Upper lobe of right lung (tissue), 1 donor: Measurements from ENCODE around the gene PLEKHH2. TPM values are rescaled to one million over a fixed set of nuclear protein-coding genes. Genes with fewer than 3 reads are reported as not detected.

ENCODE experiments used
- ATAC-seq: fragments of 200-7000 bp; cut with Tn5 transposase; one replicate; pipeline ENCODE4 v1.9.1; 2020; ENCODE audit warnings: mild to moderate bottlenecking, moderate library complexity
- DNase-seq: peaks from one replicate; pipeline ENCODE4 v3.0.0-alpha.2; 2020
- H3K27ac ChIP-seq: fragments of 200-600 bp; one replicate; pipeline ENCODE4 v1.8.0; 2022
- H3K27me3 ChIP-seq: fragments of 200-600 bp; one replicate; pipeline ENCODE4 v1.8.0; 2022; ENCODE audit warnings: mild to moderate bottlenecking
- H3K36me3 ChIP-seq: fragments of 200-600 bp; one replicate; pipeline ENCODE4 v1.8.0; 2022
- H3K4me1 ChIP-seq: fragments of 200-600 bp; one replicate; pipeline ENCODE4 v1.8.0; 2022
- H3K4me3 ChIP-seq: fragments of 200-600 bp; one replicate; pipeline ENCODE4 v1.8.0; 2022; ENCODE audit warnings: mild to moderate bottlenecking
- H3K9me3 ChIP-seq: fragments of 200-600 bp; one replicate; pipeline ENCODE4 v1.8.0; 2022
- intact Hi-C: fragments of 100-400 bp; cut with DNase I; formaldehyde crosslinking; loops from one replicate; pipeline ENCODE4 v1.11.0; 2022
- total RNA-seq: library from RNA; stranded (reverse); fragmentation: NEBNext Ultra II Directional; extraction: Animal tissue kit (Norgen Biotek cat#: 25700); gene quantifications from one replicate; pipeline ENCODE4 v1.2.1, GENCODE V29; 2021
- TF ChIP-seq, protein P1 (sequence below): fragments of 200-600 bp; IDR thresholded peaks from one replicate; pipeline ENCODE4 v1.8.0; 2022; ENCODE audit warnings: antibody characterized with exemption
- donor health status: DM: no; HTN: yes; CAD: no; lungs with severe emphysema.

PLEKHH2 gene
- total RNA-seq, 1 donor from 2014 or later: 53.8 TPM

- Histone ChIP-seq H3K27me3 (no peaks in the 10 kb centered on the region), H3K4me1 (no peaks in the 10 kb centered on the region), H3K4me3 (no peak overlapping the region), H3K27ac (no peak overlapping the region), H3K36me3 (peaks cover 6% of the 10 kb centered on the region), H3K9me3 (no peaks in the 10 kb centered on the region)
- ATAC-seq (no peak), DNase-seq (no peak)
- intact Hi-C loops: no loop called here
- TF ChIP-seq, protein P1, sequence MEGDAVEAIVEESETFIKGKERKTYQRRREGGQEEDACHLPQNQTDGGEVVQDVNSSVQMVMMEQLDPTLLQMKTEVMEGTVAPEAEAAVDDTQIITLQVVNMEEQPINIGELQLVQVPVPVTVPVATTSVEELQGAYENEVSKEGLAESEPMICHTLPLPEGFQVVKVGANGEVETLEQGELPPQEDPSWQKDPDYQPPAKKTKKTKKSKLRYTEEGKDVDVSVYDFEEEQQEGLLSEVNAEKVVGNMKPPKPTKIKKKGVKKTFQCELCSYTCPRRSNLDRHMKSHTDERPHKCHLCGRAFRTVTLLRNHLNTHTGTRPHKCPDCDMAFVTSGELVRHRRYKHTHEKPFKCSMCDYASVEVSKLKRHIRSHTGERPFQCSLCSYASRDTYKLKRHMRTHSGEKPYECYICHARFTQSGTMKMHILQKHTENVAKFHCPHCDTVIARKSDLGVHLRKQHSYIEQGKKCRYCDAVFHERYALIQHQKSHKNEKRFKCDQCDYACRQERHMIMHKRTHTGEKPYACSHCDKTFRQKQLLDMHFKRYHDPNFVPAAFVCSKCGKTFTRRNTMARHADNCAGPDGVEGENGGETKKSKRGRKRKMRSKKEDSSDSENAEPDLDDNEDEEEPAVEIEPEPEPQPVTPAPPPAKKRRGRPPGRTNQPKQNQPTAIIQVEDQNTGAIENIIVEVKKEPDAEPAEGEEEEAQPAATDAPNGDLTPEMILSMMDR: no peak
Measured at GRCh38 chr2:43737855-43738254, 100.8 kb downstream of the PLEKHH2 start.

- intact Hi-C loops: no loop called here
- ATAC-seq (no peak), DNase-seq (no peak)
- Histone ChIP-seq H3K4me3 (no peak overlapping the region), H3K36me3 (peaks cover 6% of the 10 kb centered on the region), H3K9me3 (no peaks in the 10 kb centered on the region), H3K4me1 (no peaks in the 10 kb centered on the region), H3K27me3 (no peaks in the 10 kb centered on the region), H3K27ac (no peak overlapping the region)
- TF ChIP-seq, protein P1: no peak
Measured at GRCh38 chr2:43738257-43738656, 101.2 kb downstream of the PLEKHH2 start.

DNA sequence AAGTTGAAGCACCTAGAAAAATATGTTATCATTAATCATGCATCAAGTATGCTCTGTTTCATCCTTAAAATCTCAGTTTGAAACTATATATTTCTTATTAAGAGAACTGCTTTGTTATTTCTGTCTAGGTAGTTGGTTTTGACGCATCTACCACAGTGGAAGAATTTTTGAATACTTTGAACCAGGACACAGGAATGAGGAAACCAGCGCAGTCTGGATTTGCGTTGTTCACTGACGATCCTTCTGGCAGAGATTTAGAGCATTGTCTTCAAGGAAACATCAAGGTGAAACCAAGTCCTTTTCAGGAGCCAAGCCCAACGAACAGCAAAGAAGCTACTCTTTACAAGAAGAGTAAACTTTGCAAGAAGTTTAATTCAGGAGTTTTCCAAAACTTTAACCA lies 106.6 kb downstream of the PLEKHH2 start:
- H3K9me3 ChIP-seq: no peaks in the 10 kb centered on the region
- H3K27ac ChIP-seq: no peak overlapping the region
- no peak overlapping the region for H3K4me3 ChIP-seq
- no peak for DNase-seq
- intact Hi-C loops: no loop called here
- no peaks in the 10 kb centered on the region for H3K4me1 ChIP-seq
- TF ChIP-seq, protein P1: no peak
- H3K27me3 ChIP-seq: no peaks in the 10 kb centered on the region
- H3K36me3 ChIP-seq: peaks cover 10% of the 10 kb centered on the region
- ATAC-seq: no peak

DNA sequence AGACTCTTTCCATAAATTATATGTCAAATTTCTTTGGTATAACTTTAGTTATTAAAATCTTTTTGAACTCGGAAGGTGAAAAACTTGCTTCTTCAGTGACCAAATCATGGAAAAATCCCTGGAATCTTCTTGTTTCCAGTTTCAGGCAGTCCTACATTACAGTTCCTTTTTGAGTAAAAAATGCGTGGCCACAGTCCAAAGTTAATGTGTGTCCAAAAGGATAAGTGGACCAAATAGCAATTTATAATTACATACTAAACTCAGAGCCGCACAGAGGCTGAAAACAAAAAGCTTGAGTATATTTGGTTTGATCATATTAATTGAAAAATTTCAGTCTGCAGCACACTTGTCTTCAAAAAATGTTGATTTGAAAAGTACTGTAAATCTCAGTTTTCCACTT lies 108.4 kb downstream of the PLEKHH2 start:
- DNase-seq (no peak), ATAC-seq (no peak)
- intact Hi-C loops: no loop called here
- Histone ChIP-seq H3K9me3 (no peaks in the 10 kb centered on the region), H3K27ac (no peak overlapping the region), H3K4me1 (no peaks in the 10 kb centered on the region), H3K36me3 (peaks cover 9% of the 10 kb centered on the region), H3K4me3 (no peak overlapping the region), H3K27me3 (no peaks in the 10 kb centered on the region)
- TF ChIP-seq, protein P1: no peak

GRCh38 chr2:43748333-43748732 lies 111.3 kb downstream of the PLEKHH2 start:
- no peaks in the 10 kb centered on the region for H3K27me3 ChIP-seq
- no peaks in the 10 kb centered on the region for H3K4me1 ChIP-seq
- ATAC-seq: no peak
- H3K4me3 ChIP-seq: no peak overlapping the region
- no peaks in the 10 kb centered on the region for H3K9me3 ChIP-seq
- intact Hi-C loops: no loop called here
- H3K36me3 ChIP-seq: peaks cover 4% of the 10 kb centered on the region
- TF ChIP-seq, protein P1: no peak
- no peak for DNase-seq
- H3K27ac ChIP-seq: no peak overlapping the region

- intact Hi-C loops: no loop called here
- TF ChIP-seq, protein P1: no peak
- H3K27ac ChIP-seq: no peak overlapping the region
Measured at GRCh38 chr2:43749583-43749982, 112.5 kb downstream of the PLEKHH2 start.

More at GRCh38 chr2:43749583-43749982, 112.5 kb downstream of the PLEKHH2 start:
- DNase-seq (no peak), ATAC-seq (no peak)
- H3K4me1 ChIP-seq: no peaks in the 10 kb centered on the region
- no peak overlapping the region for H3K4me3 ChIP-seq
- H3K27me3 ChIP-seq: no peaks in the 10 kb centered on the region
- no peaks in the 10 kb centered on the region for H3K9me3 ChIP-seq
- no peaks in the 10 kb centered on the region for H3K36me3 ChIP-seq
